ENCODE results near the gene BACH2. TPM values are rescaled to one million over a fixed set of nuclear protein-coding genes. Genes with fewer than 3 reads are reported as not detected.

The BACH2 gene
- total RNA-seq, 2 donors from 2014 or later, result 53.7 to 69.9 TPM

DNA sequence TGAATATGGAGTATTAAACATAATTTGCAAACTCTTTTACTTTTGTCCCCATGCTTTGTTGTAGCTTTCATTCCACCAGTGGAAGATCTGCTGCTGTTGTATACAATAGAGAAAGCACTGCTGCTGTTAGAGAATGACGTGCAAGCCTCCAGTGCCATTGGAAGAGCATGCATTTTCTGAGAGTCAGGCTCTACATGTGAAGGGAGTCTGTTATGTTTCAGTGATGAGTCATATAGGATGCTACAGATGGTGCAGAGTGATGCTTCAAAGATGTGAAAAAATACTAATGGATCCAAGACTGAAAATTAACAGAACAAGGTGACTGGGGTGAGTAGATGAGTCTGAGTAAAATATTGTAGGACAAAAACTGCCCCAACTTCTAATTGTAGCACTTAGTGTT, 22.4 kb upstream of the BACH2 start:
- H3K9me3 ChIP-seq (ENCODE audit: control insufficient read depth, low read length, poor library complexity, severe bottlenecking), result no peaks in the 10 kb centered on the region
- H3K4me3 Mint-ChIP-seq, result no peak overlapping the region
- peaks cover 18% of the 10 kb centered on the region for H3K4me1 Mint-ChIP-seq
- H3K27me3 Mint-ChIP-seq, result peaks cover 15% of the 10 kb centered on the region
- H3K27ac Mint-ChIP-seq, result no peak overlapping the region
- ATAC-seq (peak; percentile 35), DNase-seq (no peak)
- peaks cover 6% of the 10 kb centered on the region for H3K36me3 Mint-ChIP-seq (ENCODE audit: low read depth)

- DNase-seq (no peak), ATAC-seq (peak; percentile 23)
- H3K4me1 Mint-ChIP-seq, result peaks cover 15% of the 10 kb centered on the region
- H3K4me3 Mint-ChIP-seq, result no peak overlapping the region
- H3K27ac Mint-ChIP-seq, result no peak overlapping the region
- no peaks in the 10 kb centered on the region for H3K9me3 ChIP-seq (ENCODE audit: control insufficient read depth, low read length, poor library complexity, severe bottlenecking)
- H3K36me3 Mint-ChIP-seq (ENCODE audit: low read depth), result peaks cover 6% of the 10 kb centered on the region
- H3K27me3 Mint-ChIP-seq, result peaks cover 29% of the 10 kb centered on the region
These were observed 19.3 kb upstream of the BACH2 start for GRCh38 chr6:90315986-90316385.

DNA sequence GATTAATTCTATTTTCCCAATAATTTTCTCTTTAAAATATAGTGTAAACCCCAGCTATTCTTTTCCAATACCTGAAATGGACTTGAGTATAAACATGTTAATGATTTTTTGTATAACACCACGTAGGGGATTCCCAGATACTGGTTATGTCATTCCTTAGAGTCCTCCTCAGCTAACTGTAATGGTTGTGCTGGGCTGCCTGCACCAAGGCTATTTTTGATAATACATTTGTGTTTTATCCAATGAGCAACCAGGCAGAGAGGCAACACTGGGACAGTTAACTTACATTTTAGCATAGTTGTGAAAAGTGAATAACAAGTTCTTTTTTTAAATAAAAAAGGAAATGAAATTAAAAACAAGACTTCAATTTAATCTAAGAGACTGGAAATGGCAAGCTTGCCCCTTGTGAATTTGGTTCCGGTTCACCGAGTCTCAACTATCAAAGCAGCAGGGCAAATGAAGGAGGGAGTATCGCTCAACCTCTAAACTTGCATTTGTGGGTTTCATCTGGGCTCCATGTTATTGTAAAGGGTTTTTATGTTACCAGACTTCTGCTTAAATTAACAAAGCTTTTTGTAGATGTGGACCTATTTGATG, 18.8 kb upstream of the BACH2 start:
- ATAC-seq (peak; percentile 64), DNase-seq (no peak)
- H3K27me3 Mint-ChIP-seq, result peaks cover 29% of the 10 kb centered on the region

GRCh38 chr6:90314514-90314913, 17.9 kb upstream of the BACH2 start:
- no peaks in the 10 kb centered on the region for H3K9me3 ChIP-seq (ENCODE audit: control insufficient read depth, low read length, poor library complexity, severe bottlenecking)
- peak; percentile 42 for ATAC-seq
- Mint-ChIP-seq H3K4me1 (peaks cover 7% of the 10 kb centered on the region), H3K36me3 (ENCODE audit: low read depth) (peaks cover 6% of the 10 kb centered on the region), H3K27ac (no peak overlapping the region), H3K4me3 (no peak overlapping the region), H3K27me3 (peaks cover 29% of the 10 kb centered on the region)
- DNase-seq, result no peak

More for the DNA sequence above, 18.8 kb upstream of the BACH2 start:
- H3K4me1 Mint-ChIP-seq, result peaks cover 11% of the 10 kb centered on the region
- H3K27ac Mint-ChIP-seq, result no peak overlapping the region
- no peak overlapping the region for H3K4me3 Mint-ChIP-seq
- no peaks in the 10 kb centered on the region for H3K9me3 ChIP-seq (ENCODE audit: control insufficient read depth, low read length, poor library complexity, severe bottlenecking)
- H3K36me3 Mint-ChIP-seq (ENCODE audit: low read depth), result peaks cover 6% of the 10 kb centered on the region

GRCh38 chr6:90311569-90311968, 14.9 kb upstream of the BACH2 start:
- H3K36me3 Mint-ChIP-seq (ENCODE audit: low read depth), result peaks cover 6% of the 10 kb centered on the region
- peaks cover 3% of the 10 kb centered on the region for H3K4me1 Mint-ChIP-seq
- H3K27me3 Mint-ChIP-seq, result peaks cover 34% of the 10 kb centered on the region
- no peaks in the 10 kb centered on the region for H3K9me3 ChIP-seq (ENCODE audit: control insufficient read depth, low read length, poor library complexity, severe bottlenecking)
- no peak overlapping the region for H3K4me3 Mint-ChIP-seq
- DNase-seq (no peak), ATAC-seq (no peak)
- H3K27ac Mint-ChIP-seq, result no peak overlapping the region

DNA sequence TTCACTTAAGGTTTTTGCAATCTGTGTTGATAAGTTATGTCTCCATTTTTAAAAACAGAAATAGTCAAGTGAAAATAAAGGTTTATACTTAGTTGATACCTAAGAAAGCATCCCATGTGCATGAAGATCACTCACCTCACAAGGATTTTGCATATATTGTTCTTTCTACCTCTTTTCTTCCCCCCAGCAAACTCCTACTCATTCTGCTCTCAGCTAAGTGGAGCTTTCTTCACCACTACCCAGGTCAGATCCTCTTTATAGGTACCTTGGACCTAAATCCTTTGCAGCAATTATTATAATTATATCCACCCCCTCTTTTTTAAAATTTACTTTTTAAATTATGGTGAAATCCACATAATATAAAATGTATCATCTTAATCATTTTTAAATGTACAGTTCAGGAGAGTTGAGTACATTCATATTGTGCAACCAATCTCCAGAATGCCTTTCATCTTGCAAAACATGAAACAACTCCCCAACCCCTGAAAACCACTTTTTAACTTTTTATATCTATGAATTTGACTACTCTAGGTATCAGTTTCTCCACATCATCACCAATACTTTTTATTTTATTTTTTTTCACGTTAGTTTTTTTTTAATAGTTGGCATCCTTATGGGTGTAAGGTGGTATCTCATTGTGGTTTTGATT, 9.3 kb upstream of the BACH2 start:
- DNase-seq (no peak), ATAC-seq (no peak)
- Mint-ChIP-seq H3K4me3 (no peak overlapping the region), H3K4me1 (peaks cover 11% of the 10 kb centered on the region), H3K27me3 (peaks cover 11% of the 10 kb centered on the region), H3K27ac (no peak overlapping the region), H3K36me3 (ENCODE audit: low read depth) (peaks cover 2% of the 10 kb centered on the region)
- no peaks in the 10 kb centered on the region for H3K9me3 ChIP-seq (ENCODE audit: control insufficient read depth, low read length, poor library complexity, severe bottlenecking)

DNA sequence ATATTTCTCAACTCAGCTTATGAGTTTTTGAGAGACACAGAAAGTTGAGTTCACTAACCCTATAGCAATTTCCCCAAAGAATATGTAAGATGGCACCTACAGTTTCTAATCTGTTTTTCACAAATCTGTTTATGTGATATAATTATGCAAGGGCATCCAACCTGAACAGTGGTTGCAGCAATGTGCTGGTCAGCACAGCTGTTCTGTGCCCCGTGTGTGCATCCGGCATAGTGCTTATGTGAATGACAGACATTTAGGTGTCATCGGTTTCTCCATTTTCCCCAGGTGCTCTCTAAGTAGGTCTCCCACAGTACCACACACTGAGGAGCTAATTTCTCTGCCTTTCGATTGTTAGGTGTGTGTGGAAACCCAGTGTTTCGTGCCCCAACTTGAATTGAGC, 7.7 kb upstream of the BACH2 start:
- H3K4me3 Mint-ChIP-seq, result no peak overlapping the region
- H3K9me3 ChIP-seq (ENCODE audit: control insufficient read depth, low read length, poor library complexity, severe bottlenecking), result no peaks in the 10 kb centered on the region
- H3K27me3 Mint-ChIP-seq, result peaks cover 22% of the 10 kb centered on the region
- DNase-seq, result no peak
- H3K27ac Mint-ChIP-seq, result no peak overlapping the region
- H3K4me1 Mint-ChIP-seq, result peaks cover 18% of the 10 kb centered on the region
- peaks cover 2% of the 10 kb centered on the region for H3K36me3 Mint-ChIP-seq (ENCODE audit: low read depth)
- peak; percentile 53 for ATAC-seq

GRCh38 chr6:90303039-90303438, 6.4 kb upstream of the BACH2 start:
- DNase-seq (no peak), ATAC-seq (no peak)
- Mint-ChIP-seq H3K4me3 (peak overlapping the region; percentile 7), H3K27me3 (peaks cover 22% of the 10 kb centered on the region), H3K27ac (no peak overlapping the region), H3K36me3 (ENCODE audit: low read depth) (peaks cover 2% of the 10 kb centered on the region), H3K4me1 (peaks cover 18% of the 10 kb centered on the region)
- H3K9me3 ChIP-seq (ENCODE audit: control insufficient read depth, low read length, poor library complexity, severe bottlenecking), result no peaks in the 10 kb centered on the region

- peaks cover 18% of the 10 kb centered on the region for H3K4me1 Mint-ChIP-seq
- H3K9me3 ChIP-seq (ENCODE audit: control insufficient read depth, low read length, poor library complexity, severe bottlenecking), result no peaks in the 10 kb centered on the region
- DNase-seq, result no peak
- H3K4me3 Mint-ChIP-seq, result no peak overlapping the region
- peaks cover 2% of the 10 kb centered on the region for H3K36me3 Mint-ChIP-seq (ENCODE audit: low read depth)
- peaks cover 22% of the 10 kb centered on the region for H3K27me3 Mint-ChIP-seq
- no peak overlapping the region for H3K27ac Mint-ChIP-seq
- ATAC-seq, result no peak
These were observed 5.7 kb upstream of the BACH2 start for GRCh38 chr6:90302320-90302719.

GRCh38 chr6:90301816-90302215, 5.2 kb upstream of the BACH2 start:
- H3K27ac Mint-ChIP-seq, result no peak overlapping the region
- DNase-seq, result no peak
- no peaks in the 10 kb centered on the region for H3K9me3 ChIP-seq (ENCODE audit: control insufficient read depth, low read length, poor library complexity, severe bottlenecking)
- no peak overlapping the region for H3K4me3 Mint-ChIP-seq
- H3K27me3 Mint-ChIP-seq, result peaks cover 19% of the 10 kb centered on the region
- no peak for ATAC-seq
- H3K4me1 Mint-ChIP-seq, result peaks cover 18% of the 10 kb centered on the region
- H3K36me3 Mint-ChIP-seq (ENCODE audit: low read depth), result peaks cover 2% of the 10 kb centered on the region

DNA sequence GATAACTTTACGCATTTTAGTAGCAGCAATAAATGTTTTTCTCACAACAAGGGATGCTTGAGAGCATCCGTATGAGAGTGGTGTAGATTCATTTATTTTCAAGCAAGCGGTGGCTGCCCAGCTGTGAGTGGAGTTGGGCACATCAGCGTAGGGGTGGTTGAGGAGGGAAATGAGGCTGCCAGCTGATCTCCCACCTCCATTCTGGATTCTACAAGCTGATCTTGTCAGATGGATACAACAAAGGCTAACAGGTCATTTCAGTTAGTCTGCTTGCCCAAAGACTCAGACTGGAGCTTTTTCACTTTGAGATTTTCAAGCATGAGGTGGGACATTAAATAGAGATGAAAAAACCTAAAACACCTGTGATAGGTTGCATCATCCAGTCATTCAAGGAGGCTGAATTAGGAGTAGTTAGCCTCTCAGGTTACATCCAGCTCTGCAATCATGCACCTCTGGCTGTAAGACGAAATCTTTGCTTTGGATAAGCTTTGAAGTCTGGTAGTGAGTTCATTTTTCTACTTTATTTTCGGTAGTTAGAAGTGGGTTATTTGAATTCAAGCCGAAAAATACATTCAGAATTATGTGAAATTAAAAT, 1.9 kb upstream of the BACH2 start:
- Mint-ChIP-seq H3K4me3 (no peak overlapping the region), H3K4me1 (peaks cover 25% of the 10 kb centered on the region), H3K27me3 (peaks cover 16% of the 10 kb centered on the region), H3K36me3 (ENCODE audit: low read depth) (peaks cover 1% of the 10 kb centered on the region), H3K27ac (peak overlapping the region; percentile 89)
- no peaks in the 10 kb centered on the region for H3K9me3 ChIP-seq (ENCODE audit: control insufficient read depth, low read length, poor library complexity, severe bottlenecking)
- ATAC-seq, result no peak
- DNase-seq, result no peak

DNA sequence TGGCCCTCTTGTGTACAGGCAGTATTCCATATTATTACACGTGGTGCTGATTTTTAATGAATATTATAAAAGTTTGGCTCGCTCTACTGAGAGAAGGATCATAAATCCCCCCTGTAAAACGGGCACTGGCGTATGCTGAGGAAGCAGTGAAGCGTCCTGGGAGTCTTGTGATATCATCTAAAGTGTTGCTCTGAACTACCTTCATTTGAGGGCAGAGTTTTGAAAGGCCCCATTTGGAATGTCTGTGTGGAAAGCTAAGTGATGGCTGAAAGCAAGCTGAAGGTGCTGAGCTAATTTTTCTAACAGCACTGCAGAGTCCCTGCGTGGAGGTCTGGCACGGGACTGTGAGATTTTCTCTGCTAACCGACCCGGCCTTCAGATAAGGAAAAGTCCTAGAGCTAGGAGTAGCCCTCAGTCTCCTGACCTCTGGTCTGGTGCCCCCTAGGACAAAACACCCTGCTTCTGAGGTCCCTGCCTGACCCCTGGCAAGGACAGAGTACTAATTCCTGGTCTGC, 1.3 kb upstream of the BACH2 start:
- Mint-ChIP-seq H3K36me3 (ENCODE audit: low read depth) (no peaks in the 10 kb centered on the region), H3K27me3 (peaks cover 14% of the 10 kb centered on the region), H3K27ac (peak overlapping the region; percentile 89), H3K4me3 (peak overlapping the region; percentile 93), H3K4me1 (peaks cover 21% of the 10 kb centered on the region)
- ATAC-seq (no peak), DNase-seq (no peak)
- H3K9me3 ChIP-seq (ENCODE audit: control insufficient read depth, low read length, poor library complexity, severe bottlenecking), result no peaks in the 10 kb centered on the region

DNA sequence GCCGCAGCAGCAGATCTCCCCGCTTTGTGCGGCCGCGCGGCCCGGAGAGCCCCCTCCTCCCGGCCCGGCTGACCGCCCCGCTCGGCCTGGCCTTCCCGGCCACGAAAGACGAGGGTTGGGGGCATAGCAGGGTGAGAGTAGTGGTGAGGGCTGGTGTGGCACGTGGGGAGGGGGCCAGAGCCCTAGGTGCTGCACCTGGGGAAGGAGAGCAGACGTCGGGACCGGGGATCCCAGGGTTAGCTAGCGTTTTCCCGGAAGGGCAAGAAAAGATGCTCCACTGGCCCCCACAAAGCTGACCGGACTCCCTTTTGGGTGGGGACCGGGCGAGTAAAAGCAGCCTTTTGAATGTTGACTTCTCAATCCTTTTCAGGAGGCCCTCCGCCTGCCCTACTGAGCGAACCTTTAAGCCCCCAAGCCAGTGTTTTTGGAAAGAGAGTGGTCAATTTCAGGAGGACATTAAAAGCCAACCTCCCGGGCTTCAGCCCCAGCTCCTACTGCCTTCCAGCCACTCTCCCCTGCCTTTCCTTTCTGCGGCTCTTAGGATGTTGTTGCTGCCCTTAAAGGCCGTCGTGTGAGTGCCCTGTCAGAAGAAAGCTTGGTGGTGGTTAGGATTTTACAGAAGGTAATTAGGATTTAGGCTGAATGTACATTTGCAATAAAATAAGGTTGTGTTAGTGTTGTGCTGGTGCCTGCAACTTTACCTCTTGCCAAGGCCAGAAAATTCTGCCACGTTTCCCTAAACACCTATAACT, 648 bp upstream of the BACH2 start:
- Mint-ChIP-seq H3K36me3 (ENCODE audit: low read depth) (no peaks in the 10 kb centered on the region), H3K4me3 (peak overlapping the region; percentile 93), H3K27ac (peak overlapping the region; percentile 89), H3K4me1 (peaks cover 21% of the 10 kb centered on the region), H3K27me3 (peaks cover 11% of the 10 kb centered on the region)
- ATAC-seq (no peak), DNase-seq (no peak)
- no peaks in the 10 kb centered on the region for H3K9me3 ChIP-seq (ENCODE audit: control insufficient read depth, low read length, poor library complexity, severe bottlenecking)

Data from T-helper 17 cell (primary cell).